ENCODE data around the gene CROCC2. TPM values are rescaled to one million over a fixed set of nuclear protein-coding genes. Genes with fewer than 3 reads are reported as not detected.

The CROCC2 gene
- total RNA-seq, 1 donor from 2014 or later = not detected

DNA sequence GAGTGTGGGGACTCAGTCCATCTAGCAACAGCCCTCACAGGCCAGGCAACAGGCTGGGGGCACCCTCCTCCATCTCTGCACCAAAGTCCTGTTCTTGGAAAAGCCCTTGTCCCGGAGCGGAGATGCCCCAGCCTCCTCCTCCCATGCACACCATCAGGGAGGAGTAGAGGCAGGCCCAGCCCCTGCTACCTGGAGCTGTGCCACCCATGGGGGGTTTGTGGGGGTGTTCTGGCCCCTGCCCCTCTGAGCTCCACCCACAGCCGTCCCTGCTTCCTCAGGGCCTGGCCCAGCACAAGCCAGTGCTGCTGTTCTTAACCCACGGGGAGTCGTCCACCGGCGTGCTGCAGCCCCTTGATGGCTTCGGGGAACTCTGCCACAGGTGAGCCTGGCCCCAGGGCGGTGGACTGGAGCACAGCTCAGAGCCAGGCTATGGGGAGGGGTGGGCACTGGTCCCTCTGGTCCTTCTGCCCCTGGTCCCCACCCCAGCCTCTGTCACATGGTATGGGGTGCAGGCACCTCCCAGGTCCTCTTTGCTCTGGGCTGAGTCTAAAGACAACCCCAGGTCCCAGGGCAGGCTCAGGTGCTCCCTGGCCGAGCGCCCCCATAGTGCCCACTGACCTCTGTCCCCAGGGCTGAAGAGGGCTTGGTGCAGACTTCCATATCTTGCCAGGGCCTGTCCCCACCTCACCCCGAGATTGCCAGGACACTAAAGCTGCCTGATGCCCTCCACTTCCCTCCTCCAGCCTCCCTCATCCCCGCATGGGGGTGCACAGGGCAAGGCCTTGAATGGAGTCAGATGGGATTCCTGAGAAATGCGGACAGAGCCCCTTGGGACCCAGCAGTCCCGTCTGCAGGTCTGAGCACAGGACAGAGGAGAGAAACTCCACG lies 34.8 kb upstream of the CROCC2 start:
- Histone ChIP-seq H3K36me3 (ENCODE audit: control insufficient read depth, insufficient read depth, low read length) (no peaks in the 10 kb centered on the region), H3K4me3 (ENCODE audit: low read depth, low read length) (no peak overlapping the region), H3K27me3 (ENCODE audit: control insufficient read depth, insufficient read depth, low read length) (no peaks in the 10 kb centered on the region)
- no peak for FAIRE-seq
- TF ChIP-seq, protein P1, sequence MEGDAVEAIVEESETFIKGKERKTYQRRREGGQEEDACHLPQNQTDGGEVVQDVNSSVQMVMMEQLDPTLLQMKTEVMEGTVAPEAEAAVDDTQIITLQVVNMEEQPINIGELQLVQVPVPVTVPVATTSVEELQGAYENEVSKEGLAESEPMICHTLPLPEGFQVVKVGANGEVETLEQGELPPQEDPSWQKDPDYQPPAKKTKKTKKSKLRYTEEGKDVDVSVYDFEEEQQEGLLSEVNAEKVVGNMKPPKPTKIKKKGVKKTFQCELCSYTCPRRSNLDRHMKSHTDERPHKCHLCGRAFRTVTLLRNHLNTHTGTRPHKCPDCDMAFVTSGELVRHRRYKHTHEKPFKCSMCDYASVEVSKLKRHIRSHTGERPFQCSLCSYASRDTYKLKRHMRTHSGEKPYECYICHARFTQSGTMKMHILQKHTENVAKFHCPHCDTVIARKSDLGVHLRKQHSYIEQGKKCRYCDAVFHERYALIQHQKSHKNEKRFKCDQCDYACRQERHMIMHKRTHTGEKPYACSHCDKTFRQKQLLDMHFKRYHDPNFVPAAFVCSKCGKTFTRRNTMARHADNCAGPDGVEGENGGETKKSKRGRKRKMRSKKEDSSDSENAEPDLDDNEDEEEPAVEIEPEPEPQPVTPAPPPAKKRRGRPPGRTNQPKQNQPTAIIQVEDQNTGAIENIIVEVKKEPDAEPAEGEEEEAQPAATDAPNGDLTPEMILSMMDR (IDR thresholded peaks at IDR 0.05; ENCODE audit: insufficient read depth, low read length, severe bottlenecking) = no peak
- DNase-seq (ENCODE audit: low read depth) = no peak

DNA sequence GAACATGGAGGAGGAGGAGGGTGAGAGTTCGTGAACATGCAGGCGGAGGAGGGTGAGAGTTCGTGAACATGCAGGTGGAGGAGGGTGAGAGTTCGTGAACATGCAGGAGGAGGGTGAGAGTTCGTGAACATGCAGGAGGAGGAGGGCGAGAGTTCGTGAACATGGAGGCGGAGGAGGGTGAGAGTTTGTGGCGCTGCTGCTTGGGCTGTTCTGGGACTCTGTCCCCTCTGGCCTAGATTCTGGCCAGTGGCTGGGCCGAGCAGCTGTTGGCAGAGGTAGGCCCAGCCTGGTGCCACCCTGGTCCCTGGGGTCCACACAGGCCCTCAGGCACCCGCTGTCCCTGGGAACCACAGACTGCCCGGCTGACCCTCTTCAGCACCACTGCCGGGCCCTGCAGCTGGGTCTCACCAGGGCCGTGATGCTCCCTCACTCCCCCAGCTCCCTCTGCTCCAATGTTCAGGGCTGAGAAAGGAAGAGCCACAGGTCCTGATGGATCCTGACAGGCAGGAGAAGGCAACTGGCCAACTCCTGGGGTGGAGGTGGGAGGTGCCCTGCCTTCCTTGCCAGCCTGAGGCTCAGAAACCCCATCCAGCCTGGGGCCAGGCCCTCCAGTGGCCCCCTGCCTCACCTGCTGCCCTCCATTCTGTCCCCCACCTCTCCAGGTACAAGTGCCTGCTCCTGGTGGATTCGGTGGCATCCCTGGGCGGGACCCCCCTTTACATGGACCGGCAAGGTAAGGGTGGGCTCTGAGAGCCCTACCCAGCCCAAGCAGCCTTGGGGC lies 33.6 kb upstream of the CROCC2 start:
- TF ChIP-seq, protein P1 (IDR thresholded peaks at IDR 0.05; ENCODE audit: insufficient read depth, low read length, severe bottlenecking) = no peak
- H3K36me3 ChIP-seq (ENCODE audit: control insufficient read depth, insufficient read depth, low read length) = no peaks in the 10 kb centered on the region
- no peaks in the 10 kb centered on the region for H3K27me3 ChIP-seq (ENCODE audit: control insufficient read depth, insufficient read depth, low read length)
- H3K4me3 ChIP-seq (ENCODE audit: low read depth, low read length) = no peak overlapping the region
- peak; percentile 100 for FAIRE-seq
- no peak for DNase-seq (ENCODE audit: low read depth)

DNA sequence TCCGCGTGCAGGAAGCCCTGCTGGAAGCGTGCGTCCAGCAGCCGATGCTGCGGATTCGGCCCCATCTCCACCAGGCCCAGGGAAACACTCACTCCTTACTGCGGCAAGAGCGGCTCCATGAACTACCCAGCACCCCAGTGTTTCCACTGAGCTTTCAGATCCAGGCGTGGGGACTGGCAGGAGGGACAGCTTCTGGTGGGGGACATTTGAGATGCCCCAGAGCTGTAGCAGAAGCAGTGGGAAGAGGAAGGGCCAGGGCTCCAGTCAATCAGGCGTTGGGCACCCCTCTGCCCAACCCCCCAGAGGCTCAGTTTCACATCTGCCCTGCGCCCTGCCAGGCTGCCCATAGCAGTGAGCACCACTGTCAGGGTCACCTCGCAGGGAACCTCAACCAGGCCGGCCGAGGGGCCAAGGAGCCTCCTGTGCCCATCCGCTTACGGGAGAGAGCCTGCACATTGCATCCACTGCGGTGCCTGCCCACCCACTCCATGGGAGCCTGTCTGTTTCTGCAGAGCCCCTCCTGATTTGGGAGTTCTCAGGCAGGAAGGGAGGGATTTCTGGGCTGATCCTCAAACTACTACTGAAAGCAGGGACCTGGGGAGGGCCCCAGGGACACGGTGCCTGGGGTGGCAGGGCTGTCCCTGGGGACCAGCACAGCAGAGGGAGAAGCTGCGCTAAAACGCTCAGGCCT lies 32.9 kb upstream of the CROCC2 start:
- FAIRE-seq (no peak), DNase-seq (ENCODE audit: low read depth) (no peak)
- no peak overlapping the region for H3K4me3 ChIP-seq (ENCODE audit: low read depth, low read length)
- H3K27me3 ChIP-seq (ENCODE audit: control insufficient read depth, insufficient read depth, low read length) = no peaks in the 10 kb centered on the region
- TF ChIP-seq, protein P1 (IDR thresholded peaks at IDR 0.05; ENCODE audit: insufficient read depth, low read length, severe bottlenecking) = no peak
- no peaks in the 10 kb centered on the region for H3K36me3 ChIP-seq (ENCODE audit: control insufficient read depth, insufficient read depth, low read length)

DNA sequence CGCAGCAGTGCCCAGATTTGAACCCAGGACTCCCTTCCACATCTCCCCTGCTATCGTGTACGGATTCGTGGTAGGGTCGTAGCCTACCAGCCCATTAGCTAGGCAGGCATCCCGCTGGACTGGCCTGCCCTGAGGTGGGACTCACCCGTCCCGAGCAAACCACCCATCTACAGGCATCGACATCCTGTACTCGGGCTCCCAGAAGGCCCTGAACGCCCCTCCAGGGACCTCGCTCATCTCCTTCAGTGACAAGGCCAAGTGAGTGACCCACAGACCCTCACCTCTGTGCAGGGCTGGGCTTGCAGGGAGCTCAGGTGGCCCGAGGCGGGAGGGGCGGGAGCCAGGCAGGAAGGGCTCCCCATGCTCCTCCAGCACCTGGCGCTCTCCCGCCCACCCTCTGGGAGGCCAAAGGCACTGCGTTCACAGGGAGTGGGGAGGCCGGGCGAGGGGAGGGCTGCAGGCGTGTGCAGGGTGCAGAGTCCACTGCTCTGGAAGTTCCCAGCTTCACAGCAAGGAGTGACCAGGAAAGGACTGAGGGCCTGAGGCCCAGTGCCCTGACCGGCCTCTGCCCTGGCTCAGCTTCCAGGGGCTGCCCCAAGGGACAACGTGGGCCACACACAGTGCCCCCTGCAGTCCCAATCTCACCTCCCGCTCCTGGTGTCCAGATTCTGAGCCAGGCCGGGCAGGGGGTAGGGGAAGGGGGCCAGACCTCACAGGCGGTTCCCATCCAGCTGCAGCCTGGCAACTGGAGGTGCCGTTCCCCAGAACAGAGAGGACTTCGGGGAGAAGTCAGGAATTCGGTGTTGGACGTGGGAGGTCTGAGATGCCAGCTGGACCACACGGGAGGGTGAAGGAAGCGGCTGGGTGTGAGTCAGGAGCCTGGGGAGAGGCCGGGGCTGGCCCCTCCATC lies 32.1 kb upstream of the CROCC2 start:
- FAIRE-seq = no peak
- TF ChIP-seq, protein P1 (IDR thresholded peaks at IDR 0.05; ENCODE audit: insufficient read depth, low read length, severe bottlenecking) = no peak
- no peak for DNase-seq (ENCODE audit: low read depth)
- H3K4me3 ChIP-seq (ENCODE audit: low read depth, low read length) = no peak overlapping the region
- H3K36me3 ChIP-seq (ENCODE audit: control insufficient read depth, insufficient read depth, low read length) = no peaks in the 10 kb centered on the region
- H3K27me3 ChIP-seq (ENCODE audit: control insufficient read depth, insufficient read depth, low read length) = no peaks in the 10 kb centered on the region

DNA sequence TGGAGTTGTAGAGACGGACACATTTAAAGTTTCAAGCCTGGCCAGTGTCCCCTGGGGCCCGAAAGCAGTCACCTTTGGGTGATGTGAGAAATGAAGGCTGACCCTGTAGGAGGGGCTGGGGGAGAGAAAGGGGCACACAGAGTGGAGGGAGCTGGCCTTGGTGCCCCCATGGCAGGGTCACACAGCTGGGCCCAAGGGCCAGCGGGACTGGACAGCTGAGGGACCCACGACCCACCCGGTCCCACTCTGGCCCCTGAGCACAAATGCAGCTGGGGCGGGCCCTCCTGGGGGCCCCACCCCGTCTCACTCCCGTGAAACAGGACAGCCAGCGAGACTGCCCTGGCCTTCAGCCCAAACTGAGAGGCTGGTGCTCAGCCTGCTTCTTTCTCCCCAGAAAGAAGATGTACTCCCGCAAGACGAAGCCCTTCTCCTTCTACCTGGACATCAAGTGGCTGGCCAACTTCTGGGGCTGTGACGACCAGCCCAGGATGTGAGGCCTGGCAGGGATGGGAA lies 31.4 kb upstream of the CROCC2 start:
- Histone ChIP-seq H3K4me3 (ENCODE audit: low read depth, low read length) (no peak overlapping the region), H3K36me3 (ENCODE audit: control insufficient read depth, insufficient read depth, low read length) (no peaks in the 10 kb centered on the region), H3K27me3 (ENCODE audit: control insufficient read depth, insufficient read depth, low read length) (no peaks in the 10 kb centered on the region)
- FAIRE-seq (no peak), DNase-seq (ENCODE audit: low read depth) (no peak)
- TF ChIP-seq, protein P1 (IDR thresholded peaks at IDR 0.05; ENCODE audit: insufficient read depth, low read length, severe bottlenecking) = no peak
